ENCODE measurements around the gene DPY30.

- no peak for TF ChIP-seq CTCF (IDR thresholded peaks at IDR 0.05)
- TF ChIP-seq POLR2A (IDR thresholded peaks at IDR 0.05): no peak
These were observed 24.5 kb upstream of the DPY30 start for GRCh38 chr2:32064021-32064601.

Measured in testis (tissue), 2 donors.